HG03066 (cell line): ENCODE results near the gene FHIT.

ENCODE experiments used
- ATAC-seq: cut with Tn5 transposase; IDR thresholded peaks from one replicate; pipeline ENCODE4 v1.9.1; 2021; ENCODE audit warnings: low read depth; ENCODE audit not compliant: unreplicated experiment

FHIT gene

GRCh38 chr3:60000311-60001105 is 1250.7 kb downstream of the FHIT start:
- ATAC-seq, result no peak

DNA sequence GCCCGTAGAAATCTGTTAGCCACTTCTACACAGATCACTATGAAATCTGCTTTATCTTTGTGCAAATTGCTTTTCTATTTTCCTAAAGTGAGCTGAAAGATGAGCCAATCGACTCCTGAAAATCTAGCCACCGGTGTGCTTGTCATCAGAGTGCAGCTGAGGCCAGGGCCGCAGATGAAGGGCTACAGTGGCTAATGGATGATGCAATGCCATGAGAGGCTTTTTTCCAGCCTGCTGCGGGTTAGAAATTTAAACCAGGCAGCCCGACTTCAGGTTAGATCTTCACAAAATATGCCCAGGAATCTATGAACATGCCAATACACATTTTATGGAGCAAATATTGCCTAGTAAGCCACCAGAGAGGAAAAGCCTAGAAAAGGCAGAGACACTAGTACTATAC is 1253.2 kb downstream of the FHIT start:
- no peak for ATAC-seq

DNA sequence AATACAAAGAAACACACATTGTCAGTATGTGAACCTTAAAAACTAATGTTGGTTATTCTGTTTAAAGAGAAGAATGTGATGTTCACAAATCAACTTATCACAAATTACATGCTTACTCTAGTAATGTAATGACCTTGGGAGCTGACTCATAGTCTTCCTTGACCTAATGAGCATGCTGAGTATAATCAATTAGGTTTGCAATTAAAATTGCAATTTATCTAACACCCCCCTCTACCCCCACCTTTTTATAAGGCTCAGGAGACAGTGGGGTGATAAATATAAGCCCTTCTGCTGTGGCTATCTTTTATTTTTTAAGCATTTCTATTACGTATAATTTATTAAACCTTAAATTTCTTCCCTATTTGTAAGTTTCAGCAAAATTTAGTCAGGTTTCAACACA is 1253.7 kb downstream of the FHIT start:
- ATAC-seq, result no peak

- ATAC-seq, result no peak
Observed at GRCh38 chr3:59996056-59996455, 1255.2 kb downstream of the FHIT start.

GRCh38 chr3:59995563-59995962 is 1255.7 kb downstream of the FHIT start:
- ATAC-seq, result no peak

DNA sequence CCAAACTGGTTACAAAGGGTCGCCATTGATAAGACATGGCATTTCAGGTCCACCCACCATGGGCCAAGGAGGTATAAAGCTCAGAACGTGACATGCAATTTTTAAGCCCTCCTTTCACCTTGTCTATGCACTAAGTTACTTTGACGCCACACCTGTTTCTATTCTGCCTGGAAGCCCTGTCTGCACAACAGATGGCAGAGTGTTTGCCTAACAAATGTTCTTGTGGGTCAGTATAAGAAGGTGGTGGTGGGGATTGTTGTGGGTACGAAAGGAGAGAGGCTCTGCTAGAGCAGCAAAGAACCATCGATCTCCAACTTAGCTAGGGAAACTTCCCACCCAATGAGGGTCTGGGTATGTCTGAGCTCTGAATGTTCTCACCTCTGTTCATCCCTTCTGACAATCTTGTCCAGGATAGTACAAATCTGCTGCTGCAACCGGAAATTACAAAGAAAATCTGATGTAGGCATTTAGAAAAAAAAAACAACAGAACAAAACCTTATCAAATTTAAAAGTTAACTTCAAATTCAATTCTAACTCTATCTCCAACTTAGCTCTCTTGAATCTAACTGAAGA is 1256.4 kb downstream of the FHIT start:
- ATAC-seq, result no peak

DNA sequence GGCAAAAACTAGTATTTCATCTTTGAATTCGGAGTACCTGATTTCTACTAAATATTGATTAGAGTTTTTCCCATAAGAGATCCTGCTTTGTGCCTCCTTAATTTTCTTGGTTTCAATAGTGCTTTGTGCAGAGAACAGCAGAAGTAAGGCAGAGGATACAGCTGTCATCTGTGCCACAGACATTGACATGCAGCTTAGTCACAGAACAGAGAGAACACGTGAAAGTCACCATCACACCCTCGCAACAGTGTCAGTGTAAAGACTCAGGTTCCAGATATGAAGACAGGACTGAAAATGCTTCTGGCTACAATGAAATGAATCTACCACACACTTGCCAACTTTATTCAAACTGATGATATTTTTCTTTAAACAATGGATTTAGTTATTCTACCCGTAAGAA is 1258.7 kb downstream of the FHIT start:
- no peak for ATAC-seq

GRCh38 chr3:59990915-59991314 is 1260.3 kb downstream of the FHIT start:
- no peak for ATAC-seq

- no peak for ATAC-seq
Observed at GRCh38 chr3:59982510-59982909, 1268.7 kb downstream of the FHIT start.

DNA sequence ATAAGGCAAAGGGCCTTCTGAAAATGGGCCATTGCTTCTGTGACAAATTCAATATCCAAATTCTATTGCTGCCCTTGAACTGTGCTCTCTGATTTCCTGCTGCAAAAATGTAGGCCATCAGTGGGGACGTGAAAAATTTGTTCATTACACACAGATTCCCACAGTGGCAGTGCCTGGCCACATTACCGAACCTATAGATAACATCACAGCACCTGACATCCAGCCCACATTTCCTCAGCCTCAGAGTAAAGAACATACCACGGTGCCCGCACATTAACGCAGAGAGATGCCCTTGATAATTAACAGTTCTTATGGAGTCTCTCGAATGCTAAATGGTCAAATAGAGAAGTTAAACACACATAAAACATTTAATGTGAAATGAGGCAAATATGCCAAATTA is 1269.9 kb downstream of the FHIT start:
- ATAC-seq, result no peak

DNA sequence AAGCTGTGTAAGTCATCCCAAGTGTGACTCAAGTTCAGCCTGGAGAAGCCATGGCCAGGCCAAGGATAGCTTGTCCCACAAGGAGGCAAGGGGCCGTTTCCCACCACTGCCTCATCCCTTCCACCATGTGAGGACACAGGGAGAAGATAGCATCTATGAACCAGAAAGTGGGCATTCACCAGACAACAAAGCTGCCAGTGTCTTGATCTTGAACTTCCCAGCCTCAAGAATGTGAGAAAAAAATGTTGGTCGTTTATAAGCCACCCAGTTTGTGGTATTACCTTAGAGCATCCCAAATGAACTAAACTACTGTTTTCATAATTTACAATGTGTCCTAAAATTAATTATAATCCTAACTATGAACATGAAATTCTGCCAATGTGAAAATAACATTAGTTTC is 1270.7 kb downstream of the FHIT start:
- ATAC-seq, result no peak

DNA sequence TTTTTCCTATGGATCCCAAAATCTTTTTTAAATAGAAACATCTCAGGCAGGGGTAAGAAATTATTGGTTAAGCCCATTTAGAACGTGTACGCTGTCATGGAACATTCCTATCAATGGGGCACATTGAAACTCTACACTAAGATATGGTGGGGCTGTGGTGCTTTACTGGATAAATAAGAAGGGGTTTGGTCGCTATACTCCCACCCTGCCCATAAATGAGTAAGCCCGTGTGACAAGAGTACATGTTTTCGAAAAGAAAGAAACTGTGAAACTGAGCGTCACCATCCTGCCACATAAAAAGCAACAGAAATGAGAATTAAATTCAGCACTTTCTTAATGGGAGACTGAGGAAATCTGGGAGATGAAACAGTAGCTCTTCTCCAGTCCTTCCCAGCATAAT is 1271.7 kb downstream of the FHIT start:
- no peak for ATAC-seq

GRCh38 chr3:59978979-59979378 is 1272.3 kb downstream of the FHIT start:
- no peak for ATAC-seq

DNA sequence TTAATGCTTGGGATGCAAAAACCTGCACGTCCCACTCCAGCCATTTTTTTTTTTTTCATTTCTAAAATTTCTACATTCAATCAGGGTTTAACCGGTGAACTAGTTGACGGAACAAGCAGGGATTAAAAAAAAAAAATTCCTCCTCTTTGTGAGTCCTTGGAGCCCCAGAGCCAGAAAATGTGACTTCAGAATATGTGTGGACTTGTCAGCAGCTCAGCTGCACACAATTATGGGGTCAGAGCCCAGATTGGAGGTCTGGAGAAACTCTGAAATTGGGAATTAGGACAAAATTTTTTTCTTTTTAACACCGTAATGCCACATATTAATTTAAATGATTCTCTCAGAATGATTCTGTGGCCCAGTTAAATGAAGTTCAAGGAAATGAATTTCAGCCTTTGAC is 1280.5 kb downstream of the FHIT start:
- no peak for ATAC-seq

DNA sequence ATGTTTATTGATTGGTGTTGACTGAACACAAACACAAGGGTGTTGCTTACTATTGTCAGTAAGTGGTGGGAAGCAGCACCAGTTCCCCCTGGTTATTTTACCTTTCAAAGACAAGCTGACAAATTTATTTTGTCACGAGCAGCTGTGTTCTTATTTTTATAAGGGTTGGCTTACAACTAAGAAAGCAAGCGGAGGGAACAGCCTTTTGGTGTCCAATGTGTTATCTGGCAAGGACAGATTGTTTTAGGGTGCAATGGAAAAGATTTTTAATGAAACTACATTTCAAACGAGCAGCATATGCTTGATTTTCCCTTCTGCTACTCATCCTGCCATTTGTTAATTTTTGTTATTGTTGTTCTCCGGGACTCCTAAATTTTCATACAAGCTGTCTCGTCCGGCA is 1280.9 kb downstream of the FHIT start:
- ATAC-seq, result no peak

DNA sequence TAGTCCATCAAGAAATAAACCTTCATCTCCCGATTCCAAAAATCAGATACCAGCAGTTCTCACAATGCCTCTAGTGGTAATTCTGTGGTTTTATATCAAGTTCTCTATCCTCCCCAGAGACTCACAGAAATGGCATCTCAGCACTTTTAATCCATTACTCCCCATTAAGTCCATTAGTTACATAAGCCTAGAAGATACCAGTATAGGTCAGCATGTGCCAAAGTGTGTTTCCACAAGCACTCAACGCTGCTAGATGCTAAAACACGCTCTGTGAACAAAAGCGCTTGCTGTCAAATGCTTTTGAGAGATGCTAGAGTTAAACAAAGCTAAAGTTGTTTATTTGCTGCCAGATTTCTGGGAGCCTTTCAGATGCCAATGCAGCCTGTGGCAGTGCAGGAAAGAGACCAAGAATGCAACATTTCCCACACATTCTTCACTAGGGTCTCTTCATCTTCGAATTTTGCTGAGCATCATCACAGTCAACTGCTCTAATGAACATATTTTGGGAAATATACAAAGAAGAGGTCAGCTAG is 1282.7 kb downstream of the FHIT start:
- ATAC-seq, result no peak

GRCh38 chr3:59963676-59964075 is 1287.6 kb downstream of the FHIT start:
- ATAC-seq, result no peak

GRCh38 chr3:59957150-59957549 is 1294.1 kb downstream of the FHIT start:
- ATAC-seq, result no peak

GRCh38 chr3:59953104-59953503 is 1298.1 kb downstream of the FHIT start:
- ATAC-seq, result no peak

DNA sequence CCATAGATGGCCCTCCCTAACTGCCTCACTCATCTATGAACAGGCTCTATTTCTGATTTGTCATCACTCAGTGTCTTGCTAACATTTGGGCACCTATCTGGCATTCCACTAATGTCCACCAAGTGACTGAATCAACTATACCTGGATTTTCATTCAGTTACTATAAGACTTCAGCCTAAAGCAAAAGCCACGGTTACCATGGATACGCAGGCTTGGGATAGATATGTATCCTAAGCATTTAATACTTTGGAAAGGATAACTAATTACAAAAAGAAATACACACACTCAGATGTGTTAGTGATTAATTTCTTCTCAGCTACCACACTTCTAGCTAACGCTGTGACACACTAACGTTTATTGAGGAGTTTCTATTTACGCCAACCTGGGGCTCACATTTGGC is 1301.9 kb downstream of the FHIT start:
- no peak for ATAC-seq

DNA sequence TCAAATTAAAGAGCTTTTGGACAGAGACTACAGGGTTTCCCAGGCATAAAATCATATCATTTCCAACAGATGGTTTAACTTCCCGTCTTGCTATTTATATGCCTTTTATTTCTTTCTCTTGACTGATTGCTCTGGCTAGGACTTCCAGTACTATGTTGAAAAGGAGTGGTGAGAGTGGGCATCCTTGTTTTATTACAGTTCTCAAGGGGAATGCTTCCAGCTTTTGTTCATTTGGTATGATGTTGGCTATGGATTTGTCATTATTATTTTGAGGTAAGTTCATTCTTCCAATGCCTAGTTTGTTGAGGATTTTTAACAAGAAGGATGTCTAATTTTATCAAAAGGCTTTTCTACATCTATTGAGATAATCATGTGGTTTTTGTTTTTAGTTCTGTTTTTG is 1304.9 kb downstream of the FHIT start:
- ATAC-seq, result no peak

GRCh38 chr3:59940718-59941117 is 1310.5 kb downstream of the FHIT start:
- ATAC-seq, result no peak
